Measurements from ENCODE around the gene PEX10. TPM values are rescaled to one million over a fixed set of nuclear protein-coding genes. Genes with fewer than 3 reads are reported as not detected.

PEX10 gene
- total and polyA plus RNA-seq, 8 donors, result 10.1 to 16.8 (median 12.2) TPM

DNA sequence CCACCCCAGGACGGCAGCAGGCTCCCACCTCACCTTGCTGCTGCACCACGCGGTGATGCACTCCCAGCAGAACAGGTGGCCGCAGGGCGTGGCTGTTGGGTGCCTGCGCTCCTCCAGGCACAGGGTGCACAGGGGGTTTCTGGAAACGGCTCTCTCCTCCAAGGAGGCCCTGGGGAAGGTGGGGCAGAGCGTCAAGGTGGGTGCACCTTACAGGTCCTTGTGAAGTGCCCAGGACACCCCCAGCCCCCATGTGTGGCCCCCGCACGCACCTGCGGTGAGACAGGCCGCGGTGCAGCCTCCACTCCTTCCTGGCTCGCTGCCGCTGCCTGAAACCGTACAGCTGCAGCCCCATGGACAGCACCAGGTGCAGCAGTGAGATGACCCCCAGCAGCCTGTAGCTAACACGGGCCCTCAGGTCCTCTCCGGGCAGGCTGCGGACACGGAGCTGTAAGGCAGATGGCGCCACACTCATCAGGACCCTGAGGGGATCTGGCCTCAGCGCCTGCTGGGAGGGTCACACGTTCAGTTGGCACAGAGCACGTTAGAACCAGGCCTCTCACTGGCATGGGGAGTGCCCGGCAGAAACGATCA, 5.8 kb downstream of the PEX10 start:
- intact Hi-C loops (cut with DNase I), result no loop called here
- Histone ChIP-seq H3K27me3 (no peaks in the 10 kb centered on the region), H3K36me3 (peaks cover 6 to 35% (median 30%) of the 10 kb centered on the region in 3 donors), H3K4me3 (no peak overlapping the region), H3K4me1 (peaks cover 0 to 4% (median 3%) of the 10 kb centered on the region in 3 donors), H3K9me3 (no peaks in the 10 kb centered on the region), H3K27ac (no peak overlapping the region)
- no peak for TF ChIP-seq CTCF (IDR thresholded peaks at IDR 0.05)
- ATAC-seq (peak in 1 of 4 donors; percentile 7), DNase-seq (peak in 2 of 6 donors; percentile 34 to 71), FAIRE-seq (no peak)
- 80% methylated on average over 26 of the region's 26 CpGs for WGBS, 2 donors

DNA sequence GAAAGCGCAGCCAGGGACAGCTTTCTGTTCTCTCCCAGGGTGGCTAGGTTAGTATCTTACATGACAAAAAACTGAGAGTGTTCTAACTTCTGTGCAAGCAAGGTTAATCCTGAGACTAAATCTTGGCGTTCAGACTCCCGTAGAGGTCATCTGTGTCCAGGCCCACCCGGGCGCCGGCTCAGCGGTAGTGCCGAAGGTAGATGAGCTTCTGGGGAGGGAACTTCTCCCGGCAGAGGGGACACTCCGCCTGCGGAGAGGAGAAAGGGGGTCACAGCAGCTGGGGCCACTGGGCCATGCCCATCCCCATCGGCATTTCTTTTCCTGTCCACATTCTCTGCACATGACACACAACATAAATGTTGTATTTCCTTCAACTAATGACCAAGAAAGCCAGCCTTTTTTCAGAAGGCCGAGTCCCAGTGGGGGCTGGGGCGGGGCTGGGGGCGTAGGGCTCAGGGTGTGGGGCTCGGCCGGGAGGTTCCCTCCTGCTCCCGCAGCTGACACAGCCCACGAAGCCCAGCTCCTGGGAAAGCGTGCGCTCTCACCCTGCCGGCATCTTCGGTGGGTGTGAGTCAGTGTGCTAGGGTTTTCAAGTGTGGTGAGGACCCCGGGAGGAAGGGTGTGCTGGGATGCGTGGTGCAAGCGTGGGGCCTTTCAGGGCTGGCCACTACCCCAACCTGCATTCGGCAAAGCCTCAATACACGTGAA, 6.6 kb downstream of the PEX10 start:
- 77 to 81% methylated on average over 28 of the region's 28 CpGs for WGBS, 2 donors
- no peaks in the 10 kb centered on the region for H3K27me3 ChIP-seq
- no peaks in the 10 kb centered on the region for H3K4me1 ChIP-seq
- H3K27ac ChIP-seq, result no peak overlapping the region
- H3K9me3 ChIP-seq, result no peaks in the 10 kb centered on the region
- H3K36me3 ChIP-seq, result peaks cover 6 to 38% (median 30%) of the 10 kb centered on the region in 3 donors
- FAIRE-seq, result no peak
- no peak overlapping the region for H3K4me3 ChIP-seq
- peak in 2 of 6 donors; percentile 25 to 67 for DNase-seq
- ATAC-seq, result peak in 1 of 4 donors; percentile 4
- no peak for TF ChIP-seq CTCF (IDR thresholded peaks at IDR 0.05)
- intact Hi-C loops (cut with DNase I), result no loop called here

GRCh38 chr1:2404890-2405511, 7.4 kb downstream of the PEX10 start:
- no peak overlapping the region for H3K27ac ChIP-seq
- H3K4me3 ChIP-seq, result no peak overlapping the region
- TF ChIP-seq CTCF (IDR thresholded peaks at IDR 0.05), result no peak
- FAIRE-seq (no peak), DNase-seq (peak in 2 of 6 donors; percentile 25 to 52), ATAC-seq (peak in 1 of 4 donors; percentile 3)
- H3K27me3 ChIP-seq, result no peaks in the 10 kb centered on the region
- no peaks in the 10 kb centered on the region for H3K4me1 ChIP-seq
- H3K36me3 ChIP-seq, result peaks cover 6 to 46% (median 33%) of the 10 kb centered on the region in 3 donors
- 73 to 76% methylated on average over 24 of the region's 24 CpGs for WGBS, 2 donors
- intact Hi-C loops (cut with DNase I), result no loop called here
- H3K9me3 ChIP-seq, result no peaks in the 10 kb centered on the region

DNA sequence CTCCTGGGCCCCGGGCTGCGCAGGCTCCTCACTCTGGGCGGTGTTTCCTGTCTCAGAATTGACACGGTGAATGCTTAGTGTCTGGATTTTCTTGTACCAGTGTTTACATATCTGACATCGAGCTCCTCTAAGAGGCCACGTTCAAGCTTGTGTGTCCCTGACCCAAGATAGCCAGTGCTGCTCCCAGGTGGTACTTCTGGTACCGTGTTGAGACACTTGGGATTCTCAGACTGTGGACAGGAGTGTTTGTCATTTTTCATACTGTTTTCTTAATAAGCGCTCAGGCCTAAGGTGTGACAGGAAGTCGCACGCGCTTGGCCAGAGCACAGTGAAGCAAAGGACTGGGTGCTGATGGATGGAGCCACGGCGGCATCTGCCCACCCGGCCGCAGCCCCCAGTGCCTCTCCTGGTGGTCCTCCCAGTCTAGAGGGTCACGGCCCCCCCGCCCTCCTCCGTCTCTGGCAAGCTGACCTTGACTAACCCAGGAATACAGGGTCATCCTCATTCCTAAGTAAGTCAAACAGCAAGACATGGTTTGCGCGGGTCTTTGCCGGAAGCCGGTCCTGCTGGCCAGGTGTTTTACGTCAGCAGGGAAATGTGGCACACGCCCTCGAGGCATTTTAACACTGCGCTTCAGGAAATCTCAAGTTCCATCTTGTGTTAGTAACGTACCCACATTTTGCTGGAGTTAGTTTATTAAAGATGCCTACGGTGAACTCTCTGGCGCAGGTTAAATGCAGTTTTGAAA, 8.0 kb downstream of the PEX10 start:
- 85 to 87% methylated on average over 29 of the region's 29 CpGs for WGBS, 2 donors
- Histone ChIP-seq H3K4me1 (no peaks in the 10 kb centered on the region), H3K9me3 (no peaks in the 10 kb centered on the region), H3K4me3 (no peak overlapping the region), H3K27me3 (no peaks in the 10 kb centered on the region), H3K27ac (no peak overlapping the region), H3K36me3 (peaks cover 6 to 51% (median 38%) of the 10 kb centered on the region in 3 donors)
- DNase-seq (peak in 3 of 6 donors; percentile 30 to 53 (median 52)), FAIRE-seq (no peak), ATAC-seq (no peak)
- no peak for TF ChIP-seq CTCF (IDR thresholded peaks at IDR 0.05)
- intact Hi-C loops (cut with DNase I), result no loop called here

All from pancreas (tissue), 10 donors.